SU-DHL-6 (cell line): ENCODE measurements around the gene SBNO2.
"Not testable (repeated sequence)": the region's sequence is repeated elsewhere in the genome, so short reads cannot be mapped to it uniquely, and the experiment has no call there.

Experiments used
- CTCF ChIP-seq: fragments of 200-600 bp; sonication (generic); IDR thresholded peaks from one replicate; pipeline ENCODE4 v1.5.1; 2017; ENCODE audit warnings: antibody characterized with exemption, mild to moderate bottlenecking, low read length, moderate library complexity; ENCODE audit not compliant: insufficient read depth, poor library complexity, severe bottlenecking
- EZH2phosphoT487 ChIP-seq: fragments of 200-600 bp; sonication (generic), shearing (Covaris generic); conservative IDR thresholded peaks from 2 replicates; pipeline ENCODE4 v1.6.1; 2018; ENCODE audit warnings: mild to moderate bottlenecking, antibody characterized with exemption, low read length, moderate library complexity, mixed read lengths

- not testable (repeated sequence) for TF ChIP-seq CTCF, EZH2phosphoT487
Observed at GRCh38 chr19:1129084-1129483, 45.0 kb downstream of the SBNO2 start.
